Amygdala (tissue), 56 donors: ENCODE results near the gene SDK2.

ENCODE experiments used
- DNase-seq, 56 donors: peaks; one replicate each; lab custom pipeline; 2025; lab: John Stamatoyannopoulos, UW

The SDK2 gene

GRCh38 chr17:73411313-73411747, 232.9 kb downstream of the SDK2 start:
- DNase-seq = no peak

- DNase-seq = no peak
Observed at GRCh38 chr17:73410586-73411312, 233.5 kb downstream of the SDK2 start.

GRCh38 chr17:73404246-73404645, 240.0 kb downstream of the SDK2 start:
- DNase-seq = no peak

GRCh38 chr17:73402466-73402865, 241.8 kb downstream of the SDK2 start:
- no peak for DNase-seq

GRCh38 chr17:73401911-73402310, 242.3 kb downstream of the SDK2 start:
- peak in 34 of 56 donors; percentile 4 to 58 (median 26) for DNase-seq

GRCh38 chr17:73400915-73401545, 243.2 kb downstream of the SDK2 start:
- no peak for DNase-seq

- DNase-seq = no peak
Observed at GRCh38 chr17:73399056-73399455, 245.2 kb downstream of the SDK2 start.

GRCh38 chr17:73397856-73398540, 246.2 kb downstream of the SDK2 start:
- no peak for DNase-seq

GRCh38 chr17:73397278-73397826, 246.9 kb downstream of the SDK2 start:
- no peak for DNase-seq

- no peak for DNase-seq
Observed at GRCh38 chr17:73396431-73397277, 247.6 kb downstream of the SDK2 start.

- DNase-seq = no peak
Observed at GRCh38 chr17:73394512-73395450, 249.5 kb downstream of the SDK2 start.

- peak in 1 of 56 donors; percentile 21 for DNase-seq
Observed at GRCh38 chr17:73393962-73394361, 250.3 kb downstream of the SDK2 start.

- no peak for DNase-seq
Observed at GRCh38 chr17:73393381-73393780, 250.9 kb downstream of the SDK2 start.

- no peak for DNase-seq
Observed at GRCh38 chr17:73391331-73392265, 252.6 kb downstream of the SDK2 start.

- no peak for DNase-seq
Observed at GRCh38 chr17:73390851-73391250, 253.4 kb downstream of the SDK2 start.

GRCh38 chr17:73390221-73390620, 254.0 kb downstream of the SDK2 start:
- DNase-seq = no peak

GRCh38 chr17:73389411-73389810, 254.8 kb downstream of the SDK2 start:
- DNase-seq = no peak

GRCh38 chr17:73388578-73388905, 255.7 kb downstream of the SDK2 start:
- no peak for DNase-seq
